ENCODE data around the gene LRRC36.

LRRC36 gene

DNA sequence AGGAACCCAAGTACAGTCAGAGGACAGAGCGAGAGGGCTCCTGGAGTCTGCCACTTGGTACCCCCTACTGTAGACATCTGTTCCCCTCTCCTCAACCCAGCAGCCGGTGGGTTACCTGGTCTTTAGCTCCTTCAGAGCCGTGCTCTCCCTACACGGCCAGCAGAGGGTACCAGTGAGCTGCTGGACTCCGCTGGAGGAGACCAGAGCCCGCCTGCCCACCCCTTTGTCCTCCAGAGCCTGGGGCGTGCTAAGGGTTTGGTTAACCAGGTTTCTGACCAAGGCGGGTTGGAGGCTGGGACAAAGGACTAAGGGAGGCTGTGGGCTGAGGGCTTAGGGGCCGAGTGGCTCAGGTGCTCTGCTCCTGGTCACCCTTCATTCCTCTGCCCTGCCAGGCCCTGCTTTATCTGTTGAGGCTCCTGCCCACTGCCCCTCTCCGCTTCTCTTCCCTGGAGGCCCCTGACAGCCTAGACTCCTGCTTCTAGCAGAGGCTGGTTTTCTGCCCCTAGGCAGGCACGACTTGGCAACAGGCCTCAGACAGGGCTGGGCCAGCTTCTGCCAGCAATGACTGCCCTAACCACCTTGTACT lies 101.6 kb downstream of the LRRC36 start:
- DNase-seq: peak; percentile 82

DNA sequence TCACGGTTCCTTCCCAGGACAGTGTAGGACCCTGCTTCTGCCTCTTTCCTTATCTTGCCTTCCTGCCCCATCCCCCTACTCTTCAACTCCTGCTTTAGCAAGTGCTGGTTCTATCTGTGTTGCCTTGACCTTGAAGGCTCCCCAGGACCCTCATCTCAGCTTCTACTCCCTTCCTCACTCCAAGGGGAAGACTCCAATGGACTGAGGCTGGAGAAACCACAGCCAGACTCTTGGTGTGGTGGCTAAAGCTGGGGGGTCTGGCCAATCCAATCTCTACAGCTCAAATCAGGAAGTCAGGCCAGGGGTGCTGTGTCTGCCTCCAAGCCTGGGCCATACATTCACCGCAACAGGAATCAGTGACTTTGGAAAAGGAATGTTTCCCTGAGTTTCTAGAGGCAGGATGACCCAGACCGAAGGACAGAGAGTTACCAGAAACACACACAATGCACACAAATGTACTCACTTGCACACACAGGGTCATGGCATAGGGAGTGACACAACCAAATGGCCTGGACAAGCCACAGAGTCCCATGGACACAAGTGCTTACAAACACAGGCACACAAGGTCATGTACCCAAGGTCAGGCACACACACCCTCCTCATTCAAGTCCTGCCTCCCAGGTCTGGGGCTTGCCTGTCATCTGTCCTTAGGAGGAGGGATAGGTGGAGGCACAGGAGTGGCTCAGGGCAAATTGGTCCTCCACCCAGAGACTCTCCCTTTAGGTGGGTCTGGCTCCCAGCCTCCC lies 102.6 kb downstream of the LRRC36 start:
- no peak for DNase-seq

DNA sequence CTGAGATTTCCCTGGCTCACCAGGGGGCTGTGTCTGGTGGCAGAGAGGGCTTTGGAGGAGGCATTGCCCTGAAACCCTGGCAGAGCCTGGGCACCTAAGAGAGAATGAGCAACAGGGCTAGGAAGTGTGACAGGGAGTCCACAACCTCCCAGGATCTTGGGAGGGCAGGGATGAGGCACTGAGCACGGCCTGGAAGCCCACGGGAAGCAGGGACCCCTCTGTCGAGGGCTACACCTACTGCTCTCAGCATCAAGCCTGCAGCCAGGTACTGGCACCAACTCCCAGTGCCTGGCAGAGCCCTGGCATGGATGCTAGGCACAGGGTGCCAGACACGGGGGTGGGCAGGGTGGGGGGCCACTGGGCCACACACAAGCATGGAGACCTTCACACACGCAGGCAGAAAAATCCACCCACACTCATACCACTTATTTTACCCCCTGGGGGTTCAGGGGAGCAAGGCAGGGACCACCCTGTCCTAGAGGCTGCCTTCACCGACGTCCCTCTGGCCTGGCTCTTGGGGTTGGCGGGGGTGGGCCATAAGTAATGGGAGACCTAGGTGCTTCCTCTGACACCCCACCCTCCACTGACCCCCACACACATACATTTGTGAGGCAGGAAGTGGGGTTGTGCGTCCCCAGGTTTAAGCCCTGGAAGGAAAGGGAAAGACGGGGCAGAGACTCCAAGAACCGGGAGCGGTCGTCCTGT lies 103.3 kb downstream of the LRRC36 start:
- DNase-seq: no peak

DNA sequence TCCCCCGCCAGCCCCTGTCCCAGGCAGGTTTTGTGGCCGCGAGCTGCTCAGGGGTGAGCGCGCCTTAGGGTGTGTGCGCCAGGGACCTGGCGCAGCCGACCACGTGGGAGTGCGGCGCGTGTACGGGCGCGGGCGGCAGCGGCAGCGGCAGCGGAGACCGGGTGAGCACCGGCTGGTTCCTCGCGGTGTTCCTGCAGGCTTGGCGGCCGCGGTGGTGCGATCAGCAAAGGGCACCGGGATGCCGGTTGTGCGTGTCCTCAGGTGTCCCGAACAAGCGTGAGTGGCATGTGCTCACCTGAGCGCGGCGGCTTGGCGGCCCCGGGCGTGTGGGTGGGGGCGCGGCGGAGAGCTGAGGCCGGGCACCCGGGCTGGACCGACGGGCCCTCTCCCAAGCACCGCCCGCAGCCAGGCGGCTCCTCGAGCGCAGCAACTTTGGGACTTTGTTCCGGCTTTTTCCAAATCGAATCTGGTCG lies 103.9 kb downstream of the LRRC36 start:
- peak; percentile 69 for DNase-seq

DNA sequence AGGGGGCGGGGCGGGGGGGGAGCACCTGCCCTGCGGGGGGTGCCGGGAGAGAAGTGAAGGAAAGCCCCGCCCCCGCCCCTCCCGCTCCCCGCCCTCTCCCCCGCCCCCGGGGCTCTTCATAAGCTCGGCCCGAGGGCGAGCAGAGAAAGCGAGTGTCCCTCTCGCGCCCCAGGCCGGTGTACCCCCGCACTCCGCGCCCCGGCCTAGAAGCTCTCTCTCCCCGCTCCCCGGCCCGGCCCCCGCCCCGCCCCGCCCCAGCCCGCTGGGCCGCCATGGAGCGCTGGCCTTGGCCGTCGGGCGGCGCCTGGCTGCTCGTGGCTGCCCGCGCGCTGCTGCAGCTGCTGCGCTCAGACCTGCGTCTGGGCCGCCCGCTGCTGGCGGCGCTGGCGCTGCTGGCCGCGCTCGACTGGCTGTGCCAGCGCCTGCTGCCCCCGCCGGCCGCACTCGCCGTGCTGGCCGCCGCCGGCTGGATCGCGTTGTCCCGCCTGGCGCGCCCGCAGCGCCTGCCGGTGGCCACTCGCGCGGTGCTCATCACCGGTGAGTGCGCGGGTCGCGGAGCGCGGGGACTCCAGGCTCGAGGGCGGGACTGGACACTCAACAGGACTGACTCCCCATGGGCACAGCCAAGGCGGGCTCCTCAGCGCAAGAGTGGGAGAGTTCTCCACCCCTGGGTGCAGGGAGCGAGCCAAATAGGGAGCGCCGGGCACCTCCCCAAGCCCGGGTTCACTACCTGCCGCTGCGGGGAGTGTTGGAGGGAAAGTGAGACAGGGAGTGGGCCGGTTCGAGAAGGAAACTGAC lies 104.6 kb downstream of the LRRC36 start, which contains the start of gene HSD11B2:
Gene HSD11B2, plus strand, starts transcription at position 145 of the 798 bp plus-strand sequence. Its CDS starts 128 bp downstream, at position 273.
- DNase-seq: peak; percentile 69

DNA sequence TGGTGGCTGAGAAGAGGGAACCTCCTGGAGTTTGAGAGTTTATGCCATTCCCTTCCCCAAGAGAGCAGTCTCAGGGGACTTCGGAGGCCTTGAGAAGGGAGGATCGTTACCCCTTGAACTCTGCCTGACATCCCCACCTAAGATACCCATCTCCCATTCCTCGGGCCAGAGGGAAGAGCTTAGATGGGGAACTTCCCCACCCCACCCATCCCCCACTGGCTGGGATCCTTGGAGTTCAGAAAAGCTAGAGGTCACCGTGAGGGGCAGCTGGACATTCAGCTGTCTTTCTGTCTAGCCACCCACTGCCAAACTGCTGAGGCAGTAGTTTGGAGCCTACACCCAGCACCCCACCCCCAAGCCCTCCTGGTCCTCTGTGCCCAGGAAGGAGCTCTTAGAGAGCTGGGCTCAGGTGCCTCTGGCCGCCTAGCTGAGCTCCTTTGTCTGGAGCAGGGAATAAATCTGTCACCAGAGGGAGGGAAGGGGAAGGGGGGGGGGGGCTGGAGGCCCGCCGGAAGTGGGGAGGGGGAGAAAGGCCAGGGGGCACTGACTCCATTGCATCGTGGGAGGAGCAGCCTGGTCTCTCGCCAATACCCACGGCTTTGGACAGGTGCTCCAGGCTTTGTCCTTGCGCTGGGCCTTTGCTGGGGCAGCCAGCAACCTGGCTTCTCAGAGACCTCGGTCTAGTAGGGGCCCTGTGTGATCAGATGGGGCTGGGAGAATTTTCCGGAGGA lies 105.3 kb downstream of the LRRC36 start:
- DNase-seq: no peak

DNA sequence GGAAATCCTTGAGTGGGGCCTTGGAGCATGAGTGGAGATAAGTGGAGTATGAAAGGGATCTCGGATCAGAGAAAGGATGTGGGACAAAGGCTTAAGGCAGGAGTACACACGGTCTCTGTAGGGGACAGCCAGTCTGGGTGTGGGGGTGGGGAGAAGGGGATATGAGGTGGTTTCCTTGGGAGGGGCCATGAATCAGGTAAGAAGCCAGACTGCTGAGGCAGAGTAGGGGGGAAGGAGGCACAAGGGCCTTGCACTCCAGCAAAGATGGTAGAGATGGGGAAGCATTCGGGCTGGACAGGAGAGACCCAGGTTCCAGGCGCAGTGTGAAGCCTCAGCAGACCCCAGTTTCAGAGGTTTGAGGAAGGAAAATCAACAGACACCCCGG lies 105.9 kb downstream of the LRRC36 start:
- no peak for DNase-seq

DNA sequence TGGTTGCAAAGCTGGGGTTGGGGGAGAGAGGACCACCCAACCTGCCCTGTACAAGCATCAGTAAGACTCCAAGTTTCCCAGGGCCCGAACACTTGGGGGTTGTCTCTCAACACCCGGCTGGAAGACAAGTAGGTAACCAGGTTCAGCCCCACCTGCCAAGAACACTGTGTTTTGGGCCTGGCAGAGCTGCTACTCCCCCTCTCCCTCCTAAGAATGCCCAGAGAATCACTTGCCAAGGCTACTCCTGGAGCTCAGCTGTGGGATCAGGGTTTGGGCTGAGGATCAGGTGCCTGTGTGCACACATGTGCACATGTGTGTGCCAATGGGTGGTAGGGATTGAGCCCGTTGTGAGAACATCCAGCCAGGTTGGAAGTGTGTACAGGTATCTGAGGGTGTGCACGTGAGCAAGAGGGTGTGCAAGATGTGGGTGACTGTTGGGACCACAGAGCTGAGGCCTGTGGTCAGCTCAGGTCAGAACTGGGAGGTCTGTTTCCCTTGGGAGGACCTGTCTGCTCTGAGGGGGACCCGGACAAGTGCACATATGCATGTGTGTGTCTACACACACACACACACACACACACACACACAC lies 106.6 kb downstream of the LRRC36 start:
- DNase-seq: no peak

Data from activated effector memory CD4-positive, alpha-beta T cell treated with anti-CD3 and anti-CD28 coated beads, Interleukin-2, amount 50 U/mL, for 16 hours (primary cell).